ENCODE data around the gene TOMM20.
"Not testable (repeated sequence)": the region's sequence is repeated elsewhere in the genome, so short reads cannot be mapped to it uniquely, and the experiment has no call there.

The TOMM20 gene

GRCh38 chr1:235090406-235091069 lies 38.1 kb downstream of the TOMM20 start:
- in situ Hi-C loops (cut with MboI; ENCODE audit: low sequenced_read_pairs, unreplicated experiment), result loop anchor here (5.0 to 25.0 kb wide), 4 partner anchors 324 to 953 kb away; no protein-coding TSS in a partner anchor

GRCh38 chr1:235088907-235089306 lies 39.7 kb downstream of the TOMM20 start:
- in situ Hi-C loops (cut with MboI; ENCODE audit: low sequenced_read_pairs, unreplicated experiment), result loop anchor here (10.0 to 25.0 kb wide), 4 partner anchors 114 to 952 kb away; no protein-coding TSS in a partner anchor
- no peak for DNase-seq (ENCODE audit: low spot score)
- TF ChIP-seq, protein P1, sequence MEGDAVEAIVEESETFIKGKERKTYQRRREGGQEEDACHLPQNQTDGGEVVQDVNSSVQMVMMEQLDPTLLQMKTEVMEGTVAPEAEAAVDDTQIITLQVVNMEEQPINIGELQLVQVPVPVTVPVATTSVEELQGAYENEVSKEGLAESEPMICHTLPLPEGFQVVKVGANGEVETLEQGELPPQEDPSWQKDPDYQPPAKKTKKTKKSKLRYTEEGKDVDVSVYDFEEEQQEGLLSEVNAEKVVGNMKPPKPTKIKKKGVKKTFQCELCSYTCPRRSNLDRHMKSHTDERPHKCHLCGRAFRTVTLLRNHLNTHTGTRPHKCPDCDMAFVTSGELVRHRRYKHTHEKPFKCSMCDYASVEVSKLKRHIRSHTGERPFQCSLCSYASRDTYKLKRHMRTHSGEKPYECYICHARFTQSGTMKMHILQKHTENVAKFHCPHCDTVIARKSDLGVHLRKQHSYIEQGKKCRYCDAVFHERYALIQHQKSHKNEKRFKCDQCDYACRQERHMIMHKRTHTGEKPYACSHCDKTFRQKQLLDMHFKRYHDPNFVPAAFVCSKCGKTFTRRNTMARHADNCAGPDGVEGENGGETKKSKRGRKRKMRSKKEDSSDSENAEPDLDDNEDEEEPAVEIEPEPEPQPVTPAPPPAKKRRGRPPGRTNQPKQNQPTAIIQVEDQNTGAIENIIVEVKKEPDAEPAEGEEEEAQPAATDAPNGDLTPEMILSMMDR (IDR thresholded peaks at IDR 0.05; ENCODE audit: borderline replicate concordance, control extremely low read depth, extremely low read depth, insufficient read depth, missing control alignments), result no peak

More at GRCh38 chr1:235090406-235091069, 38.1 kb downstream of the TOMM20 start:
- DNase-seq (ENCODE audit: low spot score), result no peak
- TF ChIP-seq, protein P1 (IDR thresholded peaks at IDR 0.05; ENCODE audit: borderline replicate concordance, control extremely low read depth, extremely low read depth, insufficient read depth, missing control alignments), result no peak

GRCh38 chr1:235088430-235088829 lies 40.2 kb downstream of the TOMM20 start:
- TF ChIP-seq, protein P1 (IDR thresholded peaks at IDR 0.05; ENCODE audit: borderline replicate concordance, control extremely low read depth, extremely low read depth, insufficient read depth, missing control alignments), result no peak
- no peak for DNase-seq (ENCODE audit: low spot score)
- in situ Hi-C loops (cut with MboI; ENCODE audit: low sequenced_read_pairs, unreplicated experiment), result loop anchor here (10.0 to 25.0 kb wide), 4 partner anchors 114 to 951 kb away; no protein-coding TSS in a partner anchor

DNA sequence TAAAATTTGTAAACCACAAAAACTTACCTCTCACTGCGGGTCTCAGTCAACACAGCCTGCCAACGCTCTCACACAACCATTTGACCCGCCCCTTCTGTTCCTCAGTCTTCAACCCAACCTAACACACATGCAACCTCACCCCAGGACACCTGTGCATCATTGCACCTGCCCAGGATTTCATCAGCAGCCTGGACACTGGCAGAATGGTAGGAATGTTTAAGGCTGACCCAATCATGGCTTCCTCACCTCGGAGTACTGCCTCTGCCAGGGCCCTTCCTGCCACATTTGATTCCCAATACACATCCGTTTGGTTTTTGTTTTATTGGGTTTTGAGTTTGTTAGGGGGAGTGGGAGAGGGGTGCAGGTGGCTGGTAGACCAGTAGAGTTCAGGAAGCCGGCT lies 40.7 kb downstream of the TOMM20 start:
- no peak for DNase-seq (ENCODE audit: low spot score)
- in situ Hi-C loops (cut with MboI; ENCODE audit: low sequenced_read_pairs, unreplicated experiment), result loop anchor here (10.0 to 25.0 kb wide), 4 partner anchors 113 to 951 kb away; no protein-coding TSS in a partner anchor
- TF ChIP-seq, protein P1 (IDR thresholded peaks at IDR 0.05; ENCODE audit: borderline replicate concordance, control extremely low read depth, extremely low read depth, insufficient read depth, missing control alignments), result no peak

- DNase-seq (ENCODE audit: low spot score), result not testable (repeated sequence)
- in situ Hi-C loops (cut with MboI; ENCODE audit: low sequenced_read_pairs, unreplicated experiment), result loop anchor here (10.0 to 25.0 kb wide), 4 partner anchors 111 to 948 kb away; no protein-coding TSS in a partner anchor
Measured at GRCh38 chr1:235085411-235086117, 43.1 kb downstream of the TOMM20 start.

GRCh38 chr1:235080788-235081187 lies 47.8 kb downstream of the TOMM20 start:
- DNase-seq (ENCODE audit: low spot score), result not testable (repeated sequence)
- in situ Hi-C loops (cut with MboI; ENCODE audit: low sequenced_read_pairs, unreplicated experiment), result loop anchor here (5.0 to 25.0 kb wide), 5 partner anchors 106 to 943 kb away; no protein-coding TSS in a partner anchor

GRCh38 chr1:235080297-235080657 lies 48.4 kb downstream of the TOMM20 start:
- DNase-seq (ENCODE audit: low spot score), result not testable (repeated sequence)
- in situ Hi-C loops (cut with MboI; ENCODE audit: low sequenced_read_pairs, unreplicated experiment), result loop anchor here (5.0 to 25.0 kb wide), 5 partner anchors 105 to 943 kb away; no protein-coding TSS in a partner anchor

Measured in GM13976 (cell line).